ENCODE results near the gene CRYGA. TPM values are rescaled to one million over a fixed set of nuclear protein-coding genes. Genes with fewer than 3 reads are reported as not detected.

Gene CRYGA
- total RNA-seq (2014; rRNA removed; shearing (Covaris generic)): not detected in 2 replicates

- DNase-seq (ENCODE audit: low read depth): no peak
These were observed at the start of gene CRYGA for GRCh38 chr2:208163489-208163888. Gene CRYGA, minus strand, starts transcription at chr2:208163589. Its CDS starts 33 bp downstream, at chr2:208163556.

- DNase-seq (ENCODE audit: low read depth): no peak
These were observed 47.5 kb upstream of the CRYGA start for GRCh38 chr2:208210688-208211451.

GRCh38 chr2:208208335-208209085 is 45.1 kb upstream of the CRYGA start:
- no peak for DNase-seq (ENCODE audit: low read depth)

DNA sequence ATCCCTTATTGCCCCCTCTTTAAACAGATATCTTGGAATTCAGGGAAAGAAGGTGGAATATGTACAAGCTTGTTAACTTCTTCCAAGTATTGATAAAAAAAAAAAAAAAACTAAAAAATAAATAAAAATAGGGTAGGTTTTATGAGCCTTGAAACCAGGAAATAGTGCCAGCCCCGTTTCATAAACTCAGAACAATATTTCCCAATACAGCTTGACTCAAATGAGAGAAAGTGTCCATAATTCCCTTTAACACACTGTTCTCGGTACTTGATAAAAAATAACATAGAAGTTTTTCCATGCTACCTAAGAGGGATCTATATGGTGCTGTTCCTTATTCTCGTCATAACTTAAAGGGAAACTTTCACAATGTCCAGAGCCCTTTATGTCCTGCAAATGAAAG is 44.4 kb upstream of the CRYGA start:
- no peak for DNase-seq (ENCODE audit: low read depth)

DNA sequence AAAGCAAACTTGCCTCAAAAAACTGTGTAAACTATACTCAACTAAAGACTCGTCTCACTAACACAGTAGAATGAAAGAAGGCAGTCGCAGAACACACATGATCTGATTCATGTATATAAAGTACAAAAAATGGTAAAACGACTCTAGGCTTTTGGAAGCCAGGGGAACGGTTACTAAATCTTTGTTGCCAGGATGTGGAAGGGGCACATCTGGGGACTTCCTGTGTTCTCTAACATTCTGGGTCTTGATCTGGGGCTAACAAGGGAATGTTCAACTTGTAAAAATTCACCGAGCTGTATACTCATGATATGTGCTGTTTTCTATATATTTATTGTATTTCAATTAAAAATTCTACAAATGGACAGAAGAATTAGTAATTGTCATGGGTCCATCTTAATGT is 40.8 kb upstream of the CRYGA start:
- DNase-seq (ENCODE audit: low read depth): no peak

GRCh38 chr2:208195531-208195930 is 32.1 kb upstream of the CRYGA start:
- DNase-seq (ENCODE audit: low read depth): no peak

DNA sequence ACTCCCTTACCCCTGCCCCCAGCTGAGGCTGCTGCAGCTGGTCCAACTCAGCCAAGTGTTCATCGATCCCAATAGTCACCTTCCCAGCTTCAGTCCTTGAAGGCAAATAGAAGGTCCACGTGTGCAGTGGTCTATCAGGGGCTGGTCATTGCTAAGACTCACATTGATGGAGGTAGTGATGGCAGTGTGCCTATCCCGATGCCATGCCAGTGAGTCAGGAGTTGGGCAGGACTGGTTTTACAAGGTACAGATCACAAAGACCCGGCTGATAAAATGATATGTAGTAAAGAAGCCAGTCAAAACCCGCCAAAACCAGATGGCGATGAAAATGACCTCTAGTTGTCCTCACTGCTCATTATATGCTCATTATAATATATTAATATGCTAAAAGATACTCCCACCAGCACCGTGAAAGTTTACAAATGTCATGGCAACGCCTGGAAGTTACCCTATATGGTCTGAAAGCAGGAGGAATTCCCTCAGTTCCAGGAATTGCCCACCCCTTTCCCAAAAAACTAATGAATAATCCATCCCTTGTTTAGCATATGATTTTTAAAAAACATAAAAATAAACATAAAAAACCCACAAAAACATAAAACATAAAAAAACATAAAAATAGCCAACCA is 29.3 kb upstream of the CRYGA start:
- DNase-seq (ENCODE audit: low read depth): peak; percentile 58

GRCh38 chr2:208189810-208190503 is 26.6 kb upstream of the CRYGA start, which contains the start of gene C2orf80:
Gene C2orf80, minus strand, starts transcription at chr2:208190030. Its CDS starts 3,044 bp downstream, at chr2:208186986.
- DNase-seq (ENCODE audit: low read depth): no peak

DNA sequence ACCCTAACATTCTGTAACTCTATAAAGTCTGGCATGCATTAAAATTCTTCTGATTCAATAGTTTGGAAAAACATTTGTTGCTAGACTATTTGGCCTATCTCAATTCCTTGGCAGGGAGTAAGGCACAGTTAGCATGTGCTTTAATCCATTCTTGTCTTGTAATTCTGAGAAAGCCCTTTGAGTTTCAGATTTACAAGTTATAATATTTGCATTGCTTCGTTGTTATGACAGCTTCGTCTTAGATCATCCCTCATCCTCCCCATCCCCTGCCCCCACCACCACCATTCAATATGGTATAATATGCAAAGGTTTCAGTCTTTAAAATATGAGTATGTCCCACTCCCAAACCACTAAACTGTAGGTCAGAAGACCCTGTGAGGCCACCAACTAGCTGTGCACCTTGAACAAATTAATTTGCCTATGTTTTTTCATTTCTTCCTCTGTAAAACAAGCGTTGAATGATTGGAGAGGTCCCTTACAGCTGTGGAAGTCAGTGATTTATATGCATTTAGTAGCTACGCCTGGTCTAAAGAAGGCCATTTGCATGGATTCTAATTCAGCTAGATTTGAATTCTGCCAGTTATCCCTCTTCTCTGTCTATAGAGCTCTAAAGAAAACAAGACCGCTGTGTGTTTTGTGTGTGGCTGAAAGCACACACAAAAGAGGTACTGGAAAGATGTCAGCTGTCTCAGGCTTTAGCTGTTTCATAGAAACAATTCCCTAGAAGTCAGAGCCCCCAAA is 25.9 kb upstream of the CRYGA start:
- no peak for DNase-seq (ENCODE audit: low read depth)

DNA sequence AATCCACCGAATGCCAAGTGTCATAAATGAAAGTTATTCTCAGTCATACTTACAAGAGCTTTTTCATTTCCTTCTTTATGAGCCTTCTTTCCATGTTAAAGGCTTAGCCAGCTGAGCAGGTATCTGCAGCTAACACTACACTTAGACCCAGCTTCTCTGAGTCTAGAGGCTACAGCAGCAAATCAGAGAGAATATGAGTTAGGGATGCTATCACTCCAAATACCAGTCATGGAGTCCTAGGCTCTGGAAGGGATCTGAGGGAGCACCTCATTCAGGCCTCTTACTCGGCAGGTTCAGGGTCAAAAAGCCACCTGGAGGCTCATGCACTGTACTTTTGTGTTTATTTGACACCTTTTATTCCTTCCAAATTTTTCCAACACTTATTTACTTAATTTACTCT is 23.5 kb upstream of the CRYGA start:
- DNase-seq (ENCODE audit: low read depth): no peak

- no peak for DNase-seq (ENCODE audit: low read depth)
These were observed 23.1 kb upstream of the CRYGA start for GRCh38 chr2:208186465-208186864.

- DNase-seq (ENCODE audit: low read depth): no peak
These were observed 20.8 kb upstream of the CRYGA start for GRCh38 chr2:208183972-208184705.

- DNase-seq (ENCODE audit: low read depth): no peak
These were observed 20.1 kb upstream of the CRYGA start for GRCh38 chr2:208183526-208183925.

DNA sequence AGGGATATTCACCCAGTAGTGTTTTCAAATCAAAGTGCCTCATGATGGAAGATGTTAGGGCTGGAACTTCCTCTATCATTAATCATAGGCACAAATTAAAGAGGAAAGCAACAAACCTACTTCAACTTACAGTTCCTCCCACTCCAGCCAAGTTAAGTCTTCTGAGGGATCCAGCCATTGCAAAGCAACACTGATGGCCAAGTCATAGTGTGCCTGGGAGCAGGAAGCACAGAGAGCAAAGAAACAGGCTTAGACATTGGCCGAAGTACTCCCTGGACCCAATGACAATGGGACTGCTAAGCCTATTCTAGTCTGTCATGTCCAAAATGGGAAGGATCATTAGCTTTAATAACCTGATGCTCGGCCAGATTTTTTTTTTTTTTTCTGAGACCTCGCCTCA is 19.4 kb upstream of the CRYGA start:
- peak; percentile 11 for DNase-seq (ENCODE audit: low read depth)

GRCh38 chr2:208179028-208179609 is 15.7 kb upstream of the CRYGA start:
- DNase-seq (ENCODE audit: low read depth): peak; percentile 34

GRCh38 chr2:208175840-208176153 is 12.4 kb upstream of the CRYGA start:
- DNase-seq (ENCODE audit: low read depth): no peak

GRCh38 chr2:208175069-208175839 is 11.9 kb upstream of the CRYGA start:
- peak; percentile 77 for DNase-seq (ENCODE audit: low read depth)

DNA sequence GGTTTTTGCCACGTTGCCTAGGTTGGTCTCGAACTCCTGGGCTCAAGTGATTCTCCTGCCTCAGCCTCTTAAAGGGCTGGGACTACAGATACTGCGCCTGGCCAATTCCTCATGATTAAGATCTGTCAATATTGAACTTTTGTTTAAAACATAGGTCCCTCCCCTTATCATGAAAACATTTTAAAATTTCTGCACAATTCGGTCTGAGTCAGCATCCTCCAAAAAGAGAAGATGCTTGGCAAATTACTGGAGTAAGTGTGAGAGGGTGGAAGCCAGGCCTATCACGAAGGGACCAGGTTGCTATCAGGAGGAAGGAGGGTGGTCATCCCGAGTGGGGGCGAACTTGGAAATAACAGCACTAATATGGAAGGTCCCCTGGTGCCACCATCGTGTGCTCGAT is 10.8 kb upstream of the CRYGA start:
- DNase-seq (ENCODE audit: low read depth): no peak

DNA sequence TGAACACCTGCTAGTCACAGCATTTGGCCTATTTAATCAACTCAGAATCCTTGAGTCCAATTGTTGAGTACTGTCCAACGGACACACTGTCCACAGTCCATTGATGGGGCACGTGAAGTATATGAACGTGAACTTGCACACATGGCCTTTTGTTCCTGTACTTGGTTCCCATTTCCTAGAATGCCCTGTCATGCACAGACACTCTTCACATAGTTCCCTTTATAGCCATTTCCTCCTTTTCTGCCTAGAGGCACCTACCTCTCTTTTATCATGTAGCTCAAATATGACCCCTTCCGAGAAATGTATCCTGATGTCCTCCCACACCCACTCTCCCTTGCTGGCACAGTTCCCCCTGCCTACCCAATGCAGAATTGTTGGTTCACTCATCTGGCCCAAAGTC is 8.7 kb upstream of the CRYGA start:
- peak; percentile 10 for DNase-seq (ENCODE audit: low read depth)
